ENCODE results near the gene REC114. TPM values are rescaled to one million over a fixed set of nuclear protein-coding genes. Genes with fewer than 3 reads are reported as not detected.
A peak's percentile ranks its signal among the peaks of the same experiment; 100 is the strongest.

The REC114 gene
- total and polyA plus RNA-seq, 11 donors = 0.23 to 0.82 (median 0.48) TPM; not detected in 7

- DNase-seq (no peak), ATAC-seq (no peak)
- 21 to 28% (median 25%) methylated on average over 3 of the region's 3 CpGs for WGBS, 4 donors
- Histone ChIP-seq H3K4me3 (no peak overlapping the region), H3K4me1 (peaks cover 20 to 100% (median 93%) of the 10 kb centered on the region in 12 donors), H3K9me3 (no peaks in the 10 kb centered on the region), H3K27ac (peak overlapping the region in 2 of 12 donors; percentile 18 to 84), H3K27me3 (no peaks in the 10 kb centered on the region), H3K36me3 (no peaks in the 10 kb centered on the region)
- TF ChIP-seq POLR2A (IDR thresholded peaks at IDR 0.05) = no peak
- TF ChIP-seq CTCF (IDR thresholded peaks at IDR 0.05) = no peak
- intact Hi-C loops (cut with DNase I) = loop anchor here in 5 of 10 donors (5.0 kb wide), 1 partner anchor 34 kb away; the partner anchor contains the start of gene NPTN (in 5 of the 5)
Observed at GRCh38 chr15:73598530-73599160, 155.7 kb downstream of the REC114 start.

GRCh38 chr15:73599934-73600333 lies 157.0 kb downstream of the REC114 start:
- Histone ChIP-seq H3K9me3 (no peaks in the 10 kb centered on the region), H3K4me3 (no peak overlapping the region), H3K27ac (peak overlapping the region in 2 of 12 donors; percentile 80 to 84), H3K4me1 (peaks cover 20 to 100% (median 89%) of the 10 kb centered on the region in 12 donors), H3K27me3 (no peaks in the 10 kb centered on the region), H3K36me3 (no peaks in the 10 kb centered on the region)
- ATAC-seq = no peak
- WGBS, 4 donors = 76 to 92% (median 85%) methylated on average over 1 of the region's 1 CpG
- intact Hi-C loops (cut with DNase I) = loop anchor here in 5 of 10 donors (5.0 kb wide), 1 partner anchor 32 kb away; the partner anchor contains the start of gene NPTN (in 5 of the 5)
- no peak for DNase-seq
- TF ChIP-seq CTCF (IDR thresholded peaks at IDR 0.05) (no peak), POLR2A (IDR thresholded peaks at IDR 0.05) (no peak)

GRCh38 chr15:73600413-73601335 lies 157.7 kb downstream of the REC114 start:
- DNase-seq (no peak), ATAC-seq (no peak)
- no peaks in the 10 kb centered on the region for H3K9me3 ChIP-seq
- intact Hi-C loops (cut with DNase I) = no loop called here
- H3K27me3 ChIP-seq = no peaks in the 10 kb centered on the region
- WGBS, 4 donors = 84 to 92% (median 89%) methylated on average over 5 of the region's 5 CpGs
- no peak for TF ChIP-seq POLR2A (IDR thresholded peaks at IDR 0.05)
- no peak for TF ChIP-seq CTCF (IDR thresholded peaks at IDR 0.05)
- H3K4me1 ChIP-seq = peaks cover 20 to 100% (median 83%) of the 10 kb centered on the region in 12 donors
- no peak overlapping the region for H3K4me3 ChIP-seq
- H3K36me3 ChIP-seq = no peaks in the 10 kb centered on the region
- H3K27ac ChIP-seq = peak overlapping the region in 11 of 12 donors; percentile 47 to 84 (median 73)
